Suppressor macrophage (primary cell): ENCODE results near the gene PSMG1.
"Not testable (repeated sequence)": the region's sequence is repeated elsewhere in the genome, so short reads cannot be mapped to it uniquely, and the experiment has no call there.

Source experiments
- DNase-seq, 4 experiments: peaks; one replicate each; pipeline ENCODE4 v3.0.0-alpha.2; 2020 to 2022
- total RNA-seq, 17 experiments: gene quantifications; one replicate each; lab custom pipeline; 2026; ENCODE audit warnings: mixed read lengths in 6 of 17, inconsistent platforms in 3 of 17; lab: John Stamatoyannopoulos, UW

Gene PSMG1, protein sequence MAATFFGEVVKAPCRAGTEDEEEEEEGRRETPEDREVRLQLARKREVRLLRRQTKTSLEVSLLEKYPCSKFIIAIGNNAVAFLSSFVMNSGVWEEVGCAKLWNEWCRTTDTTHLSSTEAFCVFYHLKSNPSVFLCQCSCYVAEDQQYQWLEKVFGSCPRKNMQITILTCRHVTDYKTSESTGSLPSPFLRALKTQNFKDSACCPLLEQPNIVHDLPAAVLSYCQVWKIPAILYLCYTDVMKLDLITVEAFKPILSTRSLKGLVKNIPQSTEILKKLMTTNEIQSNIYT
- 4.5 to 30.0 (median 16.0) reads per million in 17 experiments for total RNA-seq

- DNase-seq = peak; percentile 98 to 99 (median 99)
These were observed at the start of gene PSMG1 for GRCh38 chr21:39183272-39184049. Gene PSMG1, minus strand, starts transcription at chr21:39183451. Its CDS starts 66 bp downstream, at chr21:39183385.

DNA sequence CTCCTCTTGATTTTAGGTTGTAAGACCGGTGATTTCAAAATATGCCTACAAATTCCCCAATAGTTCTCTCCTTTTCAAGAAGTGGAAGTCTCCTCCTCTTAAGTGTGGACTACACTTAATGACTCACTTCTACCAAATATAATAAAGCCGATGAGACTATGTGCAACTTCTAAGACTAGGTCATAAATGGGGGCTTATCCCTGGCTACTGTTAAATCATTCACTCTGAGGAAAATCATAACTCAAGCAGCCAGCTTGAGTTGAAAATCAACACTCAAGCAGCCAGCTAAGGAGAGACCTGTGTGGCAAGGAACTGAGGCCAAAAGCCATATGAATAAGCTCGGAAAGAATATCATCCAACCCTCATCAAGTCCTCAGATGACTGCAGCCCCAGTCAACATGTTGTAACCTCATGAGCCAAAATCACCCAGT, 49.6 kb upstream of the PSMG1 start:
- peak in 3 of 4 experiments; percentile 0 to 53 (median 49) for DNase-seq

DNA sequence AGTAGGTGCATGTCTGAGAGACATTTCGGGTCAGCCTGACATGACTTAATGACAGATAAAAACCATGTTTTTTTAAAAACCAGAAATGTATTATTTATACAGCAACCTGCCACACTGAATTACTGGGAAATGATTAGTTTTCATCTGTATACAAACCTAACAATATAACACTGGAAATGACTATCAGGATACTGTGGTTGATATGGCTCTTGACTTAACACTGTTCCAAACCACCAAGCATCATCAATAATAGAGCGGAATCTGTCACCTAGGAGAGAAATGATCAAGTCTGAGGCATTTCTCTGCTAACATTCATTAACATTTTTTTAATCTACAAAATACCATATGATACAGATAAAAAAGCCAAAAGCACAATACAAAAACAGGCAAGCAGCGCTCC, 41.7 kb upstream of the PSMG1 start:
- no peak for DNase-seq

DNA sequence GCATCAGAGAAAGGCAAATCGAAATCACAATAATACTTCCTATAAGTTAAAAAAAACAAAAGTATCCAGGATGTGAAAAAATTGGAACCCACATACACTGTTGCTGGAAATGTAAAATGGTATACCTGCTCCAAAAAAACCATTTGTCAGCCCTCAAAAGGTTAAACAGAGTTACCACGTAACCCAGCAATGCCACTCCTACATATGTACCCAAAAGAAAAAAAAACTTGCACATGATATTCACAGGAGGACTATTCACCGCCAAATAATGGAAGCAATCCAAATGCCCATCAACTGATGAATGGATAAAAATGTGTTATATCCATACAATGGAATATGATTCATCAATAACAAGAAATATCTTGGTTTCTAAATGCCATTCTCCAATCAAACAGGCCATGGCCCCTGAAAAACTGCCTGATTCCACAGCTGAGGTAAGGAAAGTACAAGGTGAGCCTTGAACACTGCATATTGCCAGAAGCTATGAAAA, 38.8 kb upstream of the PSMG1 start:
- DNase-seq = no peak

GRCh38 chr21:39221282-39221996, 38.2 kb upstream of the PSMG1 start:
- DNase-seq = no peak

DNA sequence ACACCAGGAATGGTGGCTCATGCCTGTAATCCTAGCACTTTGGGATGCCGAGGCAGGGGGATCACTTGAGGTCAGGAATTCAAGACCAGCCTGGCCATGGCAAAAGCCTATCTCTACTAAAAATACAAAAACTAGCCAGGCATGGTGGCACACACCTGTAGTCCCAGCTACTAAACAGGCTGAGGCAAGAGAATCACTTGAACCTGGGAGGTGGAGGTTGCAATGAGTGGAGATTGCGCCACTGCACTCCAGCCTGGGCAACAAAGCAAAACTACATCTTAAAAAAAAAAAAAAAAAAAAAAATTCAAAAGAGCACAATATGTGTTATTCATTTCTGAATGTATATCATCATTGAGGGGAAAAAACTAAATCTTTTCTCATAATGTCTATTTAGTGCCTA, 37.6 kb upstream of the PSMG1 start:
- not testable (repeated sequence) for DNase-seq

DNA sequence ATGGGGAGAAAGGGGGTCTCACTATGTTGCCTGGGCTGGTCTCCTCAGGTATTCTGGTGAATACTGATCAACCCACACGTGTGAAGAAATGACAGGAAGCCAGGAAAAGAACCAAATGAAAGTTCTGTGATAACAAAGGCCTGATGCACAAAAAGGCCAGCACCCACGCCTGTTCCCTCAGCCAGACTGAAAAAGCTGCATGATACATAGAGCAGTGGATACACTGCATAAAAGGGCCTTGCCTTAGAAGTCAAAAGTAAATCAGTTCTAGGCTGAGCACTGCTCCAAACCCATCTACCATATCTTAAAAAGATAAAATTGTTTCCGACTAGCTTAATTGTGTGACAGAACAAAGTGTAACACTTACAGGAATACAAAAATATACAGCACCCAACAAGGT, 36.9 kb upstream of the PSMG1 start:
- no peak for DNase-seq

DNA sequence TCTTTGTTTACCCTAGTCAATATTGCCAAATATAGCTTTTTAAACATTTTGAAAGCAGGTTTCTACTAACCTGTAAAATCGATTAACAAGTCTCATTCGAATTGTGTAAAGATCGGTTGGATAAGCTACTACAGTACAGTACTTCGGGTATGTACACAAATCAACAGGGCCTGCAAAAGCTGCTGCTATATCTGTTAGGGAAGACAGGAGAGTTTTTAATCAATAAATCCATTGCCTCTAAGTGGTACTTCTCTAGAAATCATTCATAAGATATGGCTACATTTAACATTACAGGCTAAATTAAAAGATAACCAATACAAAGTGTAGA, 34.8 kb upstream of the PSMG1 start:
- no peak for DNase-seq

GRCh38 chr21:39217356-39218081, 34.3 kb upstream of the PSMG1 start:
- no peak for DNase-seq

DNA sequence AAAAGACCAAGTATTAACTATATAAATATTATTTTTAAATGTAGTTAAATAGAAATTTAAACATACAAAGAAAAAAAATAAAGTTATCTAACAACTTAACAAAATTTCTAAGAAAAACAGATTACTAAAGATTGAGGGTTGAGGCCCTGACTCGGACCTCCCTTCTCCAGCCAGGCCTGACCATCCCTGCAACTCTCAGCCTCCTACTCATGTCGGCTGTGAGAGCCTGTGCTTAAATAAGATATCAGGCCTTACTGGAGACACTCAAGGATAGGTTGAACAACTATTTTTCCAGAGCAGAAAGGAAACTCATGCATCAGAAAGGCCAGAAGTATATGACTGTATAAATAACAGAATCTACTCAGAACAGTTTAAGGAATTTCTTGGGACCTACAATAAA, 33.0 kb upstream of the PSMG1 start:
- no peak for DNase-seq

- DNase-seq = no peak
These were observed 31.8 kb upstream of the PSMG1 start for GRCh38 chr21:39215078-39215477.

DNA sequence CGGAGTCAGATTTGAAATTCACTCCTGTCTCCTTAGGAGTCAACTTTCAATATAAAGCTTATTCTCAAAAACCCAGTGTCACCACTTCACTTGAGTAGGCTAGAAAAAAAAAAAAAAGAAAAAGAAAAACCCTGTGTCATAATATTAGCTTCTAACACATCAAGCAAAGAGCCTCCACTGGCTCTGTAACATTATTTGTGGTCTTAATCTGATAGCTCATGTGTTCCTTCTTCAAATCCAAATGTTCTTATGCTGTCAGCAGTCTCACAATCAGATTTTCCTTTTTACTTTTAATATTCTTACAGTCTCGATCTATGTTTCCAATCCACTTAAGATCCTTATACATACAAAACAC, 26.1 kb upstream of the PSMG1 start:
- DNase-seq = no peak

DNA sequence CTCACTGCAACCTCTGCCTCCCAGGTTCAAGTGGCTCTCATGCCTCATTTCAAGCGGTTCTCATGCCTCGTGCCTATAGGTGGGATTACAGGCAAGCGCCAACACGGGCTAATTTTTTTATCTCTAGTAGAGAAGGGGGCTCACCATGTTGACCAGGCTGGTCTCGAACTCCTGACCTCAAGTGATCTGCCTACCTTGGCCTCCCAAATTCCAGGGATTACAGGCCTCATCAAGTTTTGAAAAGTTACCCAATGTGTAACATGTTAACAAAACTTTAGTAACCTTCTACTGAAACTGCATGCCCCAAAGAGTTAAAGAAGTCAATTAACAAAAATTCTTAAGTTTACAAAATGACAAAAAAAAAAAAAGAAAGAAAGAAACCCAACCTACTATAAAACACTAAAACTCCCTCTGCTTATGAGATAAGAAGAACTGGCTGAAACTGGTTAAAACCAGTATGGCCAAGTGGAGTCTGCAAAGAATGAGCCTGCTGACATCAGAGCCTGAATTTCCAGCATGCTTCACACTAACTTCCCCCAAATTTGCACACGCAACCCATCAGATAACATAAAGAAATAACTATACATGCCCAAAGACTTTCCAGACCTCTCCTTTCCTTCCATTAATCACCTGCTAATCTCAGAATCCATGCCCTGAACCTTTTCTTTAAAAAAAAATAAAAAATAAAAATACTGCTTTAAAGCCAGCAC, 25.5 kb upstream of the PSMG1 start:
- no peak for DNase-seq

- DNase-seq = no peak
These were observed 20.9 kb upstream of the PSMG1 start for GRCh38 chr21:39204134-39204533.

- DNase-seq = no peak
These were observed 15.5 kb upstream of the PSMG1 start for GRCh38 chr21:39198800-39199199.

DNA sequence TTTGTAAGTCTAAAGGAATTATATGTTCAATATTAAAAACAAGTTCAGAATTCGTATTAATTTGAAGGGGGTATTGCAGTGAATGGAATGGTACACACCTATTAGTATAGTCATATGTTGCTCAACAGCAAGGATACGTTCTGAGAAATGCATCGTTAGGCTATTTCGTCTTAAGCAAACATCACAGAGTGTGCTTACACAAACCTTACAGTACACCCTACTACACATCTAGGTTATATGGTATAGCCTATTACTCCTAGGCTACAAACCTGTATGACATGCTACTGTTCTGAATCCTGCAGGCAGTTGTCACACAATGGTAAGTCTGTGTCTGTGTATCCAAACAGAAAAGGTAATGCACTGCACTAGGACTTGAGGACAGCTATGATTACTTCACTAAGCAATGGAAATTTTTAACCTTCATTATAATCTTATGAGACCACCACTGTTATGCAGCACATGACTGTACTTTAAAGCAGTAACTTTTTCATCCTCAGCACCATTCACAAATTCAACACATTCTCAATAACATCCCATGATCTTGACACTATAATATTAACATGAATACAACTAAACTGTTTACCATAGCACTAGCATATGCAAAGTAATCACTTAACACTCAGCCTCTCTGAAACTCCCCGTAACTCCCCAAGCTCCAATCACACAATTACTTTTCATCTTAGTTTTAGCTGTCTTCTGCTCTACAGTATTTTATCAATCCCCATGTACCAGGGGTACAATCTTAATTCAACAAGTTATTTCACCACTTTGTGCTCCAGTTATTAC, 14.4 kb upstream of the PSMG1 start:
- DNase-seq = no peak

DNA sequence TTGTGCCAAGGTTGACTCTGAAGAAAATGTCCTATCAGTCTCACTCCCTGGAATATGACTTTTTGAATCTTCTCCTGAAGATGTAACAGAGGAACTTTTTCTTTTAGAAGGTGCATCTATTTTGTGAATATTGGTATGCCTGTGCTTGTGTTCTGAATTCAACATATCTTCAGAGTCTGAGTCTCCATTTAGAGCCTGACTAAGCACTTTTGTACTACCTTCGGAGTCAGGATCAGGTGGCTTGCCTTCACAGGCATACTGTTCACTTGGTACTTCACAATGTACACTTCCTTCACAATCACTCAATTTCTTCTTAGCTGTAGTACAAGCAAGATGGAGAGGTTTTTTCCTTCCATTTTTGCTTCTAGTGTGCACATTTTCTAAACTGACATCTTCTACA, 13.6 kb upstream of the PSMG1 start:
- DNase-seq = no peak

DNA sequence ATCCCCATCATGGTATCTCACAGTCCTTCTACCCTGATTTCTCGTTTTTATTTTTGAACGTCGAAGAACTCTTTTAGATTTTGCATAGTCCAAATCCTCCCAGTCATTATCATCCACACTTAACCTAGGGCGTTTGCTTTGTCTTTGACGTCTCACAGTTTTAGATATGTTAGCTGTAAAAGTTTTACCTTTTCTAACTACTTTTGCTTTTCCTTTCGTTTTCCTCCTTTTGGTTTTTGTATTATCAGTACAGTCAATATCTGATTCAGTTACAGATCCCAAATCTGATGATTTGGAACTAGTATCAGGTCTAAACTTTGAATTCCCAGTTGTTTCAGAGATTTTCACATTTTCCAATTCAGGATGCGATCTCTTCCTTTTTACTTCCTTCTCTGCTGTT, 13.1 kb upstream of the PSMG1 start:
- DNase-seq = no peak

DNA sequence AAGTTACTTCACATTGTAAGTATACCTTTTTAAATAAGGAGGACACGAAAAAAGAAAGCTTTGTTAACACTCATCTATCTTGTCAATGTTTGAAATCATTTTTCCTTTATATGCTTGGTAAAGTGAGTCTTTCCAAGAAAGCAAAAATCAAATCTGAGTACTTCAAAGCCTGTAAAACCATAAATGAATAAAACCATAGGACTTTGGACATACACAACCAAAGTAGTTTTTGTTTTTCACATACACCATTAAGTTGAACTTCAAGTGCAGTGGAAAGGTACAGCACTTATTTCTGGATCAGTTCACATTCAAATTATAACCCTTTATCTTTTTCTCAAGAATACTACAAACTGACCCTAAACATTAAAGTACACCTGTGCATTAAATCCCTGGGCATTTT, 10.1 kb upstream of the PSMG1 start:
- DNase-seq = no peak

DNA sequence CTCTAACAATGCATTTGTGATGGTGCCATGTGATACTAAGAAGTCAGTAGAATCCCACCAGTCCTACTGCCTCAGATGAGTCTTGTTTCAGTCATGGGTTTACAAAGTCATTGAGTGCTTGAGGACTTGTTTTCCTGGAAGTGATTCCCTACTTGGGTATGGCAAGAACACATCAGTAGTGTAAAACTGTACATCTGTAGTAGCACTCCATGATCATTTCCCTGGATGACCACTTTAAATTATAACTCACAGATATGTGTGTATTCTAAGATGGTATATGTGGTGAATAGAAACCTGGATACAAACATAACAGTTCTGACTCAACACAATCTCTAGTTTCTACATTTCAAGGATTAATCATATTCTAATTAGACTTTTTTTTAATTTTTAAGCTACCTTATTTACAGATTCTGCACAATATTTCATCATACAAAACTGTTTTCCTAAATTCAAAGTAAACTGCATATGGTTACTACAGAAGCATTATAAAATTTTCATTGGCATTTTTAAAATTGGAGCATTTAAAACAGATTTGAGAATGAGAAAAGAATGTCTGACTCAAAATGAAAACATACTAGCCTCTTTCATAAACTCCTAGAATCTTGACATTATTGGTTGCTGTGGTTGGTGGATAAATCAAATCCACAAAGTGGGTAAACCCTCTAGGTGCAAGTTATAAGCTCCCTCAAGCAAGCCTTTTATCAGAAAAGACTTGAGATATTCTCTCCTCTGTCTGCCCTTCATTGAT, 6.8 kb upstream of the PSMG1 start:
- DNase-seq = no peak
